ENCODE measurements around the gene ITSN2. TPM values are rescaled to one million over a fixed set of nuclear protein-coding genes. Genes with fewer than 3 reads are reported as not detected.
"Not testable (repeated sequence)": the region's sequence is repeated elsewhere in the genome, so short reads cannot be mapped to it uniquely, and the experiment has no call there.

ITSN2 gene
- total and polyA plus RNA-seq, 2 of the 8 experiments (the other 6 are each of a cell fraction or from before 2014, with no cell fraction given) = 9.3 to 17.0 TPM

DNA sequence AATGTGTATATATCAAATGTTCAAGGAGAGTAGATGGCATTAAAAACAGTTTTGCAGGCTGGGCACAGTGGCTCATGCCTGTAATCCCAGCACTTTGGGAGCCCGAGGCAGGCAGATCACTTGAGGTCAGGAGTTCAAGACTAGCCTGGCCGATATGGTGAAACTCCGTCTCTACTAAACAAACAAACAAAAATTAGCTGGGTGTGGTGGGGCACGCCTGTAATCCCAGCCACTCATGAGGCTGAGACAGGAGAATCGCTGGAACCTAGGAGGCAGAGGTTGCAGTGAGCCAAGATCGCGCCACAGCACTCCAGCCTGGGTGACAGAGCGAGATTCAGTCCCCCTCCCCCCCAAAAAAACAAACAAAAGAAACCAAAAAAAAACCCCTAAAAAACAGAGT lies 48.4 kb upstream of the ITSN2 start:
- CTCF ChIA-PET (ENCODE audit: partially characterized antibody) = interaction anchor here (0.7 to 3.6 kb wide), 19 partner anchors 9 to 787 kb away, joined by 3 to 34 read pairs (median 5); no protein-coding TSS in a partner anchor
- POLR2A ChIA-PET (ENCODE audit: partially characterized antibody) = interaction anchor here (1.0 kb wide), 1 partner anchor 23 kb away, joined by 4 read pairs; no protein-coding TSS in a partner anchor

More for the DNA sequence above, 48.4 kb upstream of the ITSN2 start:
- H4K5ac ChIP-seq (ENCODE audit: insufficient read length, low read depth, low read length); H3K9ac ChIP-seq (replicated peaks in 1 of 4; ENCODE audit: extremely low read depth in 1 of 4, low read depth in 3 of 4, low read length in 3 of 4); H3K4me1 ChIP-seq (replicated peaks in 1 of 4; ENCODE audit: control insufficient read depth in 3 of 4, insufficient read depth in 4 of 4, low read length in 3 of 4); H3K4me3 ChIP-seq (ENCODE audit: extremely low read depth in 1 of 4, insufficient read depth in 2 of 4, low read depth in 3 of 4, low read length in 4 of 4); H3K4ac ChIP-seq (replicated peaks; ENCODE audit: insufficient read length, low read depth, low read length); H3K14ac ChIP-seq (ENCODE audit: insufficient read length); H3K9me3 ChIP-seq (ENCODE audit: insufficient read depth in 2 of 2, low read depth in 1 of 2, low read length in 1 of 2); H2BK5ac ChIP-seq (ENCODE audit: low read depth, low read length); H4K20me1 ChIP-seq (replicated peaks in 1 of 2; ENCODE audit: control insufficient read depth in 1 of 2, insufficient read depth in 2 of 2, low read length in 2 of 2); H4K91ac ChIP-seq (replicated peaks; ENCODE audit: insufficient read length, low read length); H2BK120ac ChIP-seq (replicated peaks; ENCODE audit: low read depth, low read length); H3K18ac ChIP-seq (ENCODE audit: extremely low read depth, low read length); H3K79me1 ChIP-seq (ENCODE audit: low read depth, low read length); H3K27ac ChIP-seq (ENCODE audit: low read depth, low read length); H2BK12ac ChIP-seq (ENCODE audit: low read depth, low read length); H2BK15ac ChIP-seq (ENCODE audit: low read length); H3K23me2 ChIP-seq (ENCODE audit: low read depth, low read length); DNase-seq (ENCODE audit: low read depth in 1 of 2, low spot score in 2 of 2); H3K23ac ChIP-seq (ENCODE audit: insufficient read length); H3K27me3 ChIP-seq (replicated peaks in 1 of 4; ENCODE audit: control insufficient read depth in 3 of 4, extremely low read depth in 1 of 4, insufficient read depth in 3 of 4, low read length in 3 of 4); H3K4me2 ChIP-seq (ENCODE audit: insufficient read depth in 1 of 2, low read depth in 2 of 2, low read length in 2 of 2); H3K36me3 ChIP-seq (ENCODE audit: control insufficient read depth in 2 of 4, insufficient read depth in 4 of 4, low read length in 3 of 4); H3K79me2 ChIP-seq (ENCODE audit: control insufficient read depth in 1 of 2, insufficient read depth in 2 of 2, low read length in 2 of 2); H2AK5ac ChIP-seq (ENCODE audit: low read depth, low read length); H2AFZ ChIP-seq (ENCODE audit: low read length); H4K8ac ChIP-seq (ENCODE audit: extremely low read depth, insufficient read depth, low read length); H3K56ac ChIP-seq (replicated peaks; ENCODE audit: insufficient read length, low read depth, low read length); H2BK20ac ChIP-seq (ENCODE audit: low read length); FAIRE-seq: not testable (repeated sequence)
- 90% methylated on average over 8 of the region's 8 CpGs; no CpG with 5 or more reads in 1 of the 2 experiments for WGBS, 2 experiments (ENCODE audit: extremely low coverage in 1 of 2, insufficient coverage in 1 of 2, insufficient read length in 1 of 2, insufficient replicate concordance in 2 of 2, low coverage in 1 of 2, low lambda C conversion rate in 2 of 2, missing lambda C conversion rate in 1 of 2)

All from H1 (cell line).